GM23338 (cell line): ENCODE data around the gene PTPRN2. TPM values are rescaled to one million over a fixed set of nuclear protein-coding genes. Genes with fewer than 3 reads are reported as not detected.

Source experiments
- ATAC-seq: fragments of 200-7000 bp; cut with Tn5 transposase; 3 replicates; pipeline ENCODE4 v1.9.1; 2020
- DNase-seq: peaks from one replicate; pipeline ENCODE4 v3.0.0-alpha.2; 2015; ENCODE audit warnings: low spot score
- H2AFZ ChIP-seq: fragments of 200-600 bp; sonication (generic); 2 replicates; pipeline ENCODE4 v1.8.0; 2016; ENCODE audit warnings: antibody characterized with exemption, mild to moderate bottlenecking, moderate library complexity
- H3F3A ChIP-seq: fragments of 200-600 bp; sonication (generic); replicated peaks from 2 replicates; pipeline ENCODE4 v1.8.0; 2017; ENCODE audit warnings: antibody characterized with exemption, mixed run types, low read depth
- H3K27ac ChIP-seq: fragments of 200-600 bp; sonication (generic); 2 replicates; pipeline ENCODE4 v1.6.1; 2016; ENCODE audit warnings: low read depth
- H3K27me3 ChIP-seq: fragments of 200-600 bp; sonication (generic); 2 replicates; pipeline ENCODE4 v1.8.0; 2016; ENCODE audit warnings: mild to moderate bottlenecking, mixed run types, moderate library complexity; ENCODE audit not compliant: insufficient read depth
- H3K36me3 ChIP-seq: fragments of 200-600 bp; sonication (generic); 2 replicates; pipeline ENCODE4 v1.8.0; 2016; ENCODE audit warnings: mild to moderate bottlenecking; ENCODE audit not compliant: insufficient read depth
- H3K4me1 ChIP-seq: fragments of 200-600 bp; sonication (generic); 2 replicates; pipeline ENCODE4 v1.8.0; 2016; ENCODE audit warnings: mild to moderate bottlenecking, moderate library complexity; ENCODE audit not compliant: insufficient read depth
- H3K4me2 ChIP-seq: fragments of 200-600 bp; sonication (generic); 2 replicates; pipeline ENCODE4 v1.7.1; 2017; ENCODE audit warnings: mixed run types
- H3K4me3 ChIP-seq: fragments of 200-600 bp; sonication (generic); 2 replicates; pipeline ENCODE4 v1.6.1; 2016; ENCODE audit warnings: mixed run types
- H3K79me2 ChIP-seq: fragments of 200-600 bp; sonication (generic); replicated peaks from 2 replicates; pipeline ENCODE4 v1.8.0; 2017; ENCODE audit warnings: mild to moderate bottlenecking; ENCODE audit not compliant: insufficient read depth
- H3K9me2 ChIP-seq: fragments of 200-600 bp; sonication (generic); 2 replicates; pipeline ENCODE4 v1.8.0; 2017; ENCODE audit not compliant: insufficient read depth
- H4K20me1 ChIP-seq: fragments of 200-600 bp; sonication (generic); replicated peaks from 2 replicates; pipeline ENCODE4 v1.8.0; 2017; ENCODE audit warnings: mild to moderate bottlenecking; ENCODE audit not compliant: insufficient read depth
- H3K27ac Mint-ChIP-seq: 2 replicates; pipeline ENCODE4 v1.8.0; 2020; ENCODE audit warnings: inconsistent platforms, mild to moderate bottlenecking, moderate library complexity, mixed read lengths
- H3K27me3 Mint-ChIP-seq: 3 replicates; pipeline ENCODE4 v1.8.0; 2022; ENCODE audit warnings: low read depth, mild to moderate bottlenecking, moderate library complexity, mixed read lengths, inconsistent platforms; ENCODE audit not compliant: insufficient read depth, poor library complexity
- H3K36me3 Mint-ChIP-seq: 3 replicates; pipeline ENCODE4 v1.8.0; 2021; ENCODE audit warnings: low read depth, mild to moderate bottlenecking, inconsistent platforms, moderate library complexity, mixed read lengths
- H3K4me1 Mint-ChIP-seq: 3 replicates; pipeline ENCODE4 v1.8.0; 2020; ENCODE audit warnings: mild to moderate bottlenecking, inconsistent platforms, mixed read lengths
- H3K4me3 Mint-ChIP-seq: 3 replicates; pipeline ENCODE4 v1.8.0; 2021; ENCODE audit warnings: moderate library complexity, mild to moderate bottlenecking, inconsistent platforms, mixed read lengths
- H3K9me3 Mint-ChIP-seq: 3 replicates; pipeline ENCODE4 v1.8.0; 2020; ENCODE audit warnings: moderate library complexity, mild to moderate bottlenecking, inconsistent platforms, mixed read lengths
- CREB1 ChIP-seq: fragments of 250-450 bp; sonication (Bioruptor Pico); IDR thresholded peaks from 2 replicates; pipeline ENCODE4 v1.5.0; 2020; ENCODE audit warnings: low read depth, mild to moderate bottlenecking, moderate library complexity
- EZH2 ChIP-seq: fragments of 200-600 bp; sonication (generic); IDR thresholded peaks from one replicate; pipeline ENCODE4 v1.8.0; 2017; ENCODE audit warnings: antibody characterized with exemption, mild to moderate bottlenecking, low read depth; ENCODE audit not compliant: unreplicated experiment
- EZH2phosphoT487 ChIP-seq: fragments of 200-600 bp; sonication (generic); IDR thresholded peaks from one replicate; pipeline ENCODE4 v1.8.1; 2018; ENCODE audit warnings: antibody characterized with exemption; ENCODE audit not compliant: unreplicated experiment
- JUNB ChIP-seq: IDR thresholded peaks from one replicate; pipeline ENCODE4 v1.6.1; 2016; ENCODE audit warnings: antibody characterized with exemption; ENCODE audit not compliant: unreplicated experiment
- NANOG ChIP-seq: IDR thresholded peaks from 2 replicates; pipeline ENCODE4 v1.6.1; 2016; ENCODE audit warnings: antibody characterized with exemption, borderline replicate concordance
- POLR2AphosphoS5 ChIP-seq: IDR thresholded peaks from 2 replicates; pipeline ENCODE4 v1.6.1; 2016; ENCODE audit warnings: antibody characterized with exemption, low read depth
- STAT1 ChIP-seq: IDR thresholded peaks from one replicate; pipeline ENCODE4 v1.6.1; 2016; ENCODE audit warnings: antibody characterized with exemption; ENCODE audit not compliant: unreplicated experiment
- ZNF114 ChIP-seq: fragments of 250-450 bp; sonication (Bioruptor Pico); IDR thresholded peaks from 2 replicates; pipeline ENCODE4 v1.5.0; 2020; ENCODE audit warnings: mild to moderate bottlenecking, moderate library complexity
- ZNF331 ChIP-seq: fragments of 250-450 bp; sonication (Bioruptor Pico); IDR thresholded peaks from 2 replicates; pipeline ENCODE4 v1.5.0; 2020; ENCODE audit warnings: low read depth, mild to moderate bottlenecking, moderate library complexity
- polyA plus RNA-seq: library from polyadenylated mRNA; unstranded; fragments of >200 nt; fragmentation: Nextera tagmentation; extraction: Ambion mirVana; gene quantifications from 2 replicates; pipeline ENCODE4 v1.2.1, GENCODE V29; 2016
- total RNA-seq: library from RNA; depleted of rRNA; stranded (reverse); fragments of >200 nt; shearing (Covaris generic); gene quantifications from 2 replicates; pipeline ENCODE4 v1.2.3, GENCODE V29; 2014
- TF ChIP-seq, protein P1 (sequence below): IDR thresholded peaks from 2 replicates; pipeline ENCODE4 v1.6.1; 2016; ENCODE audit warnings: antibody characterized with exemption
- TF ChIP-seq, protein P2 (sequence below): IDR thresholded peaks from one replicate; pipeline ENCODE4 v1.6.1; 2018; ENCODE audit warnings: antibody characterized with exemption; ENCODE audit not compliant: unreplicated experiment
- TF ChIP-seq, protein P3 (sequence below), 2 experiments: fragments of 200-600 bp in 1 of 2; sonication (generic) in 1 of 2; conservative IDR thresholded peaks; 2 replicates each; pipeline versions ENCODE4 v1.5.1 to v1.6.1; 2016 to 2017; ENCODE audit warnings: antibody characterized with exemption in 2 of 2, low read depth in 2 of 2, mild to moderate bottlenecking in 2 of 2, moderate library complexity in 1 of 2
- TF ChIP-seq, protein P4 (sequence below): fragments of 250-450 bp; sonication (Bioruptor Pico); IDR thresholded peaks from 2 replicates; pipeline ENCODE4 v1.5.0; 2020; ENCODE audit warnings: mild to moderate bottlenecking, moderate library complexity

PTPRN2 gene
- total and polyA plus RNA-seq, 2 experiments from 2014 or later = 0.87 to 4.0 TPM

DNA sequence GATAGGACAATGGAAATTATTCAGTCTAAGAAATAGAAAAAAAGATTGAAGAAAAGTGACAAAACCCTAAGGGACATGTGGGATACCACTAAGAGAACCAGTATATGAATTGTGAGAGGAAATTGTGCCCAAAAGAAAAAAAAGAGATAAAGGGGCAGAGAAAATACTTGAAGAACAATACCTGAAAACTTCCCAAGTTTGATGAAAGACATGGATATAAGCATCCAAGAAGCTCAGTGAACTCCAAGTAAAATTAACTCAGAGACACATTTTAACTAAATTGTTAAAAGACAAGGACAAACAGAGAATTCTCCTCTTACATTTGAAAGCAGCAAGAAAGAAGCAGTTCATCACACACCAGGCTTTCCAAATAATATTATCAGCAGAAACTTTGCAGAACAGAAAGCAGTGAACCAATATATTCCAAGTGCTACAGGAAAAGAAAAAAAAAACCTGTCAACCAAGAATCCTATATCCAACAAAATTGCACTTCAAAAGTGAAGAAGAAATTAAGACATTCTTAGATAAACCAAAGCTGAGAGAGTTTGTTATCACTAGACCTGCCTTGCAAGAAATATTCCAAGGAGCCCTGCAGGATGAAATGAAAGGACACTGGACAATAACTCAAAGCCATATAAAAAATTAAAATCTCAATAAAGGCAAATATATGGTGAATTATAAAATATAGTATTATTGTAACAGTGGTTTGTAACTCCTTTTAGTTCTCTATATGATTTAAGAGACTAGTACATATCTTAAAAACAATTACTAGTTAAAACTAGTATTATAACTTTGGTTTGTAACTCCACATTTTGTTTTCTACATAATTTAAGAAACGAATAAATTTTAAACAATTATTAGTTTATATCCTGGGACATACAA is 470.0 kb downstream of the PTPRN2 start:
- no peaks in the 10 kb centered on the region for H3K4me1 Mint-ChIP-seq
- H3K36me3 Mint-ChIP-seq = peaks cover 54% of the 10 kb centered on the region
- DNase-seq = no peak
- Histone ChIP-seq H3K79me2 (no peaks in the 10 kb centered on the region), H2AFZ (no peak overlapping the region), H3K4me2 (no peak overlapping the region), H3K9me2 (no peaks in the 10 kb centered on the region), H3K36me3 (peaks cover 5% of the 10 kb centered on the region), H4K20me1 (no peaks in the 10 kb centered on the region), H3K4me1 (no peaks in the 10 kb centered on the region), H3K27me3 (no peaks in the 10 kb centered on the region), H3K4me3 (no peak overlapping the region), H3F3A (no peaks in the 10 kb centered on the region), H3K27ac (no peak overlapping the region)
- no peak for TF ChIP-seq ZNF114 (CRISPR knock-in tag)
- TF ChIP-seq POLR2AphosphoS5 = no peak
- TF ChIP-seq NANOG = no peak
- no peak for TF ChIP-seq CREB1 (CRISPR knock-in tag)
- TF ChIP-seq, protein P1, sequence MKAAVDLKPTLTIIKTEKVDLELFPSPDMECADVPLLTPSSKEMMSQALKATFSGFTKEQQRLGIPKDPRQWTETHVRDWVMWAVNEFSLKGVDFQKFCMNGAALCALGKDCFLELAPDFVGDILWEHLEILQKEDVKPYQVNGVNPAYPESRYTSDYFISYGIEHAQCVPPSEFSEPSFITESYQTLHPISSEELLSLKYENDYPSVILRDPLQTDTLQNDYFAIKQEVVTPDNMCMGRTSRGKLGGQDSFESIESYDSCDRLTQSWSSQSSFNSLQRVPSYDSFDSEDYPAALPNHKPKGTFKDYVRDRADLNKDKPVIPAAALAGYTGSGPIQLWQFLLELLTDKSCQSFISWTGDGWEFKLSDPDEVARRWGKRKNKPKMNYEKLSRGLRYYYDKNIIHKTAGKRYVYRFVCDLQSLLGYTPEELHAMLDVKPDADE = no peak
- TF ChIP-seq, protein P2, sequence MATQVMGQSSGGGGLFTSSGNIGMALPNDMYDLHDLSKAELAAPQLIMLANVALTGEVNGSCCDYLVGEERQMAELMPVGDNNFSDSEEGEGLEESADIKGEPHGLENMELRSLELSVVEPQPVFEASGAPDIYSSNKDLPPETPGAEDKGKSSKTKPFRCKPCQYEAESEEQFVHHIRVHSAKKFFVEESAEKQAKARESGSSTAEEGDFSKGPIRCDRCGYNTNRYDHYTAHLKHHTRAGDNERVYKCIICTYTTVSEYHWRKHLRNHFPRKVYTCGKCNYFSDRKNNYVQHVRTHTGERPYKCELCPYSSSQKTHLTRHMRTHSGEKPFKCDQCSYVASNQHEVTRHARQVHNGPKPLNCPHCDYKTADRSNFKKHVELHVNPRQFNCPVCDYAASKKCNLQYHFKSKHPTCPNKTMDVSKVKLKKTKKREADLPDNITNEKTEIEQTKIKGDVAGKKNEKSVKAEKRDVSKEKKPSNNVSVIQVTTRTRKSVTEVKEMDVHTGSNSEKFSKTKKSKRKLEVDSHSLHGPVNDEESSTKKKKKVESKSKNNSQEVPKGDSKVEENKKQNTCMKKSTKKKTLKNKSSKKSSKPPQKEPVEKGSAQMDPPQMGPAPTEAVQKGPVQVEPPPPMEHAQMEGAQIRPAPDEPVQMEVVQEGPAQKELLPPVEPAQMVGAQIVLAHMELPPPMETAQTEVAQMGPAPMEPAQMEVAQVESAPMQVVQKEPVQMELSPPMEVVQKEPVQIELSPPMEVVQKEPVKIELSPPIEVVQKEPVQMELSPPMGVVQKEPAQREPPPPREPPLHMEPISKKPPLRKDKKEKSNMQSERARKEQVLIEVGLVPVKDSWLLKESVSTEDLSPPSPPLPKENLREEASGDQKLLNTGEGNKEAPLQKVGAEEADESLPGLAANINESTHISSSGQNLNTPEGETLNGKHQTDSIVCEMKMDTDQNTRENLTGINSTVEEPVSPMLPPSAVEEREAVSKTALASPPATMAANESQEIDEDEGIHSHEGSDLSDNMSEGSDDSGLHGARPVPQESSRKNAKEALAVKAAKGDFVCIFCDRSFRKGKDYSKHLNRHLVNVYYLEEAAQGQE = no peak
- TF ChIP-seq EZH2 = no peak
- TF ChIP-seq, protein P3, sequence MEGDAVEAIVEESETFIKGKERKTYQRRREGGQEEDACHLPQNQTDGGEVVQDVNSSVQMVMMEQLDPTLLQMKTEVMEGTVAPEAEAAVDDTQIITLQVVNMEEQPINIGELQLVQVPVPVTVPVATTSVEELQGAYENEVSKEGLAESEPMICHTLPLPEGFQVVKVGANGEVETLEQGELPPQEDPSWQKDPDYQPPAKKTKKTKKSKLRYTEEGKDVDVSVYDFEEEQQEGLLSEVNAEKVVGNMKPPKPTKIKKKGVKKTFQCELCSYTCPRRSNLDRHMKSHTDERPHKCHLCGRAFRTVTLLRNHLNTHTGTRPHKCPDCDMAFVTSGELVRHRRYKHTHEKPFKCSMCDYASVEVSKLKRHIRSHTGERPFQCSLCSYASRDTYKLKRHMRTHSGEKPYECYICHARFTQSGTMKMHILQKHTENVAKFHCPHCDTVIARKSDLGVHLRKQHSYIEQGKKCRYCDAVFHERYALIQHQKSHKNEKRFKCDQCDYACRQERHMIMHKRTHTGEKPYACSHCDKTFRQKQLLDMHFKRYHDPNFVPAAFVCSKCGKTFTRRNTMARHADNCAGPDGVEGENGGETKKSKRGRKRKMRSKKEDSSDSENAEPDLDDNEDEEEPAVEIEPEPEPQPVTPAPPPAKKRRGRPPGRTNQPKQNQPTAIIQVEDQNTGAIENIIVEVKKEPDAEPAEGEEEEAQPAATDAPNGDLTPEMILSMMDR (conservative IDR thresholded peaks at IDR 0.05; ENCODE audit: low read depth in 2 of 2) = no peak
- TF ChIP-seq JUNB = no peak
- no peak for TF ChIP-seq EZH2phosphoT487
- no peak for TF ChIP-seq ZNF331 (CRISPR knock-in tag)
- TF ChIP-seq STAT1 = no peak
- TF ChIP-seq, protein P4, sequence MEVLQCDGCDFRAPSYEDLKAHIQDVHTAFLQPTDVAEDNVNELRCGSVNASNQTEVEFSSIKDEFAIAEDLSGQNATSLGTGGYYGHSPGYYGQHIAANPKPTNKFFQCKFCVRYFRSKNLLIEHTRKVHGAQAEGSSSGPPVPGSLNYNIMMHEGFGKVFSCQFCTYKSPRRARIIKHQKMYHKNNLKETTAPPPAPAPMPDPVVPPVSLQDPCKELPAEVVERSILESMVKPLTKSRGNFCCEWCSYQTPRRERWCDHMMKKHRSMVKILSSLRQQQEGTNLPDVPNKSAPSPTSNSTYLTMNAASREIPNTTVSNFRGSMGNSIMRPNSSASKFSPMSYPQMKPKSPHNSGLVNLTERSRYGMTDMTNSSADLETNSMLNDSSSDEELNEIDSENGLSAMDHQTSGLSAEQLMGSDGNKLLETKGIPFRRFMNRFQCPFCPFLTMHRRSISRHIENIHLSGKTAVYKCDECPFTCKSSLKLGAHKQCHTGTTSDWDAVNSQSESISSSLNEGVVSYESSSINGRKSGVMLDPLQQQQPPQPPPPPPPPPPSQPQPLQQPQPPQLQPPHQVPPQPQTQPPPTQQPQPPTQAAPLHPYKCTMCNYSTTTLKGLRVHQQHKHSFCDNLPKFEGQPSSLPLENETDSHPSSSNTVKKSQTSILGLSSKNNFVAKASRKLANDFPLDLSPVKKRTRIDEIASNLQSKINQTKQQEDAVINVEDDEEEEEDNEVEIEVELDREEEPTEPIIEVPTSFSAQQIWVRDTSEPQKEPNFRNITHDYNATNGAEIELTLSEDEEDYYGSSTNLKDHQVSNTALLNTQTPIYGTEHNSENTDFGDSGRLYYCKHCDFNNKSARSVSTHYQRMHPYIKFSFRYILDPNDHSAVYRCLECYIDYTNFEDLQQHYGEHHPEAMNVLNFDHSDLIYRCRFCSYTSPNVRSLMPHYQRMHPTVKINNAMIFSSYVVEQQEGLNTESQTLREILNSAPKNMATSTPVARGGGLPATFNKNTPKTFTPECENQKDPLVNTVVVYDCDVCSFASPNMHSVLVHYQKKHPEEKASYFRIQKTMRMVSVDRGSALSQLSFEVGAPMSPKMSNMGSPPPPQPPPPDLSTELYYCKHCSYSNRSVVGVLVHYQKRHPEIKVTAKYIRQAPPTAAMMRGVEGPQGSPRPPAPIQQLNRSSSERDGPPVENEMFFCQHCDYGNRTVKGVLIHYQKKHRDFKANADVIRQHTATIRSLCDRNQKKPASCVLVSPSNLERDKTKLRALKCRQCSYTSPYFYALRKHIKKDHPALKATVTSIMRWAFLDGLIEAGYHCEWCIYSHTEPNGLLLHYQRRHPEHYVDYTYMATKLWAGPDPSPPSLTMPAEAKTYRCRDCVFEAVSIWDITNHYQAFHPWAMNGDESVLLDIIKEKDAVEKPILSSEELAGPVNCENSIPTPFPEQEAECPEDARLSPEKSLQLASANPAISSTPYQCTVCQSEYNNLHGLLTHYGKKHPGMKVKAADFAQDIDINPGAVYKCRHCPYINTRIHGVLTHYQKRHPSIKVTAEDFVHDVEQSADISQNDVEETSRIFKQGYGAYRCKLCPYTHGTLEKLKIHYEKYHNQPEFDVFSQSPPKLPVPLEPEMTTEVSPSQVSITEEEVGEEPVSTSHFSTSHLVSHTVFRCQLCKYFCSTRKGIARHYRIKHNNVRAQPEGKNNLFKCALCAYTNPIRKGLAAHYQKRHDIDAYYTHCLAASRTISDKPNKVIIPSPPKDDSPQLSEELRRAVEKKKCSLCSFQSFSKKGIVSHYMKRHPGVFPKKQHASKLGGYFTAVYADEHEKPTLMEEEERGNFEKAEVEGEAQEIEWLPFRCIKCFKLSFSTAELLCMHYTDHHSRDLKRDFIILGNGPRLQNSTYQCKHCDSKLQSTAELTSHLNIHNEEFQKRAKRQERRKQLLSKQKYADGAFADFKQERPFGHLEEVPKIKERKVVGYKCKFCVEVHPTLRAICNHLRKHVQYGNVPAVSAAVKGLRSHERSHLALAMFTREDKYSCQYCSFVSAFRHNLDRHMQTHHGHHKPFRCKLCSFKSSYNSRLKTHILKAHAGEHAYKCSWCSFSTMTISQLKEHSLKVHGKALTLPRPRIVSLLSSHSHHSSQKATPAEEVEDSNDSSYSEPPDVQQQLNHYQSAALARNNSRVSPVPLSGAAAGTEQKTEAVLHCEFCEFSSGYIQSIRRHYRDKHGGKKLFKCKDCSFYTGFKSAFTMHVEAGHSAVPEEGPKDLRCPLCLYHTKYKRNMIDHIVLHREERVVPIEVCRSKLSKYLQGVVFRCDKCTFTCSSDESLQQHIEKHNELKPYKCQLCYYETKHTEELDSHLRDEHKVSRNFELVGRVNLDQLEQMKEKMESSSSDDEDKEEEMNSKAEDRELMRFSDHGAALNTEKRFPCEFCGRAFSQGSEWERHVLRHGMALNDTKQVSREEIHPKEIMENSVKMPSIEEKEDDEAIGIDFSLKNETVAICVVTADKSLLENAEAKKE (CRISPR knock-in tag) = no peak
- H3K4me3 Mint-ChIP-seq = no peak overlapping the region
- no peak overlapping the region for H3K27ac Mint-ChIP-seq
- peaks cover 6% of the 10 kb centered on the region for H3K27me3 Mint-ChIP-seq
- peaks cover 84% of the 10 kb centered on the region for H3K9me3 Mint-ChIP-seq
- no peak for ATAC-seq
